Gastroesophageal sphincter (tissue), 4 donors: Measurements from ENCODE around the gene RCSD1. TPM values are rescaled to one million over a fixed set of nuclear protein-coding genes. Genes with fewer than 3 reads are reported as not detected.
A peak's percentile ranks its signal among the peaks of the same experiment; 100 is the strongest.

ENCODE experiments used
- ATAC-seq: fragments of 150-250 bp; one replicate; pipeline ENCODE4 v1.9.1; 2016; ENCODE audit warnings: mild to moderate bottlenecking, moderate library complexity
- H3K27ac ChIP-seq, 4 donors: fragments of 200-600 bp; sonication (generic) in 3 of 4; 1 replicate in 3 of 4; 2 replicates in 1 of 4; pipeline ENCODE4 v1.5.1; 2016 to 2019
- H3K27me3 ChIP-seq: fragments of 200-600 bp; sonication (generic); one replicate; pipeline ENCODE4 v1.5.1; 2019
- H3K36me3 ChIP-seq, 2 donors: fragments of 200-600 bp; sonication (generic); one replicate each; pipeline ENCODE4 v1.5.1; 2019; ENCODE audit warnings: control low read depth in 1 of 2
- H3K4me1 ChIP-seq, 3 donors: fragments of 200-600 bp; sonication (generic); 1 replicate in 2 of 3; 2 replicates in 1 of 3; pipeline ENCODE4 v1.5.1; 2016 to 2019; ENCODE audit warnings: control low read depth in 2 of 3
- H3K4me3 ChIP-seq, 2 donors: fragments of 200-600 bp; sonication (generic); one replicate each; pipeline ENCODE4 v1.5.1; 2019; ENCODE audit warnings: mild to moderate bottlenecking in 1 of 2, moderate library complexity in 1 of 2
- H3K9me3 ChIP-seq, 3 donors: fragments of 200-600 bp; sonication (generic); one replicate each; pipeline ENCODE4 v1.5.1; 2017 to 2019; ENCODE audit warnings: control low read depth in 2 of 3
- EP300 ChIP-seq: sonication (generic); formaldehyde crosslinking; IDR thresholded peaks from one replicate; pipeline ENCODE4 v1.6.1; 2017; ENCODE audit warnings: antibody characterized with exemption, mild to moderate bottlenecking
- POLR2A ChIP-seq, 2 donors: fragments of 450-650 bp; IDR thresholded peaks; one replicate each; pipeline ENCODE4 v1.6.1; 2017; ENCODE audit warnings: antibody characterized with exemption in 2 of 2, mild to moderate bottlenecking in 2 of 2, moderate library complexity in 1 of 2
- POLR2AphosphoS5 ChIP-seq: sonication (generic); formaldehyde crosslinking; IDR thresholded peaks from one replicate; pipeline ENCODE4 v1.6.1; 2017; ENCODE audit warnings: antibody characterized with exemption
- WGBS, 2 donors: methylation state at CpG; one replicate each; pipeline ENCODE4 v1.1.5; 2018; ENCODE audit warnings: low coverage in 1 of 2; 5-methylcytosine and 5-hydroxymethylcytosine counted together
- total RNA-seq, 4 donors: library from RNA; depleted of rRNA; stranded (reverse); fragments of >200 nt; gene quantifications; one replicate each; pipeline ENCODE4 v1.1.0, GENCODE V29; 2016
- TF ChIP-seq, protein P1 (sequence below), 4 experiments: fragments of 200-600 bp in 2 of 4; fragments of 450-650 bp in 2 of 4; sonication (generic) in 1 of 4; IDR thresholded peaks; one replicate each; pipeline ENCODE4 v1.5.1; 2017 to 2019; ENCODE audit warnings: antibody characterized with exemption in 4 of 4, mild to moderate bottlenecking in 2 of 4, moderate library complexity in 2 of 4

The RCSD1 gene
- total RNA-seq, 4 donors from 2014 or later = 14.5 to 20.6 (median 17.3) TPM

DNA sequence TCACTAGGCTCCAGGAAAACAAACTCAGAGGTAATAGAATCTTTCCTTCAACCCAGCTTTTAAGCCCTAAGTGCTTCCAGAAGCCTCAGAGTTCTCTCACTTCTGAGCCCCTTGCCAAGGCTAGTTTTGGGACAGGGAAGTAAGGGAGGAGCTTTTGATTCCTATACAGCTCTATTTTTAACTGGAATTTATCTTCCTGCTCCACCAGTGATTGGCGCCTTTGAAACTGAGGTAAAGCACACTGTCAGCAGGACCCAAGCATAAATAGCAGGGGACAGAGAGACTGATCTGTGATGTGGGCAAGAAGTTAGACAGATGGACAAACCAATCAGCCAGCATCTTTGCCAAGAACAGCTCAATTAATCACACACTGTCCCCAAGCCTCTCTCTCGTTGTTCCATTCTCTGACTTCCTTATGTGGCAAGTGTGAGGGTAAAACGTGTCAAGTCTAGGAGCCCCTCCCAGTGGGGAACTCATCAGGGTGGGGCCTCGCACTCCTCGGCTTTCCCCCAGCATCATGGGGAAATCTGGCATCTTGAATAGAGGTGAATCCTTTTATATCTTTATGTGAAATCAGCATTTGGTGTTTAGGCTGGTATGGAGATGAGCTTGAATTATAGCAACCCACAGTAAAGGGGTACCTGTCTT, 51.5 kb downstream of the RCSD1 start:
- Histone ChIP-seq H3K27me3 (no peaks in the 10 kb centered on the region), H3K36me3 (no peaks in the 10 kb centered on the region), H3K4me3 (no peak overlapping the region), H3K27ac (peak overlapping the region; percentile 58 to 77 (median 72)), H3K9me3 (no peaks in the 10 kb centered on the region), H3K4me1 (peaks cover 2 to 77% (median 23%) of the 10 kb centered on the region in 3 donors)
- ATAC-seq = no peak
- WGBS, 2 donors = 10 to 14% methylated on average over 1 to 5 of the region's 5 CpGs
- TF ChIP-seq POLR2AphosphoS5 (no peak), EP300 (no peak), POLR2A (IDR thresholded peaks at IDR 0.05) (no peak)
- TF ChIP-seq, protein P1, sequence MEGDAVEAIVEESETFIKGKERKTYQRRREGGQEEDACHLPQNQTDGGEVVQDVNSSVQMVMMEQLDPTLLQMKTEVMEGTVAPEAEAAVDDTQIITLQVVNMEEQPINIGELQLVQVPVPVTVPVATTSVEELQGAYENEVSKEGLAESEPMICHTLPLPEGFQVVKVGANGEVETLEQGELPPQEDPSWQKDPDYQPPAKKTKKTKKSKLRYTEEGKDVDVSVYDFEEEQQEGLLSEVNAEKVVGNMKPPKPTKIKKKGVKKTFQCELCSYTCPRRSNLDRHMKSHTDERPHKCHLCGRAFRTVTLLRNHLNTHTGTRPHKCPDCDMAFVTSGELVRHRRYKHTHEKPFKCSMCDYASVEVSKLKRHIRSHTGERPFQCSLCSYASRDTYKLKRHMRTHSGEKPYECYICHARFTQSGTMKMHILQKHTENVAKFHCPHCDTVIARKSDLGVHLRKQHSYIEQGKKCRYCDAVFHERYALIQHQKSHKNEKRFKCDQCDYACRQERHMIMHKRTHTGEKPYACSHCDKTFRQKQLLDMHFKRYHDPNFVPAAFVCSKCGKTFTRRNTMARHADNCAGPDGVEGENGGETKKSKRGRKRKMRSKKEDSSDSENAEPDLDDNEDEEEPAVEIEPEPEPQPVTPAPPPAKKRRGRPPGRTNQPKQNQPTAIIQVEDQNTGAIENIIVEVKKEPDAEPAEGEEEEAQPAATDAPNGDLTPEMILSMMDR (IDR thresholded peaks at IDR 0.05) = no peak

DNA sequence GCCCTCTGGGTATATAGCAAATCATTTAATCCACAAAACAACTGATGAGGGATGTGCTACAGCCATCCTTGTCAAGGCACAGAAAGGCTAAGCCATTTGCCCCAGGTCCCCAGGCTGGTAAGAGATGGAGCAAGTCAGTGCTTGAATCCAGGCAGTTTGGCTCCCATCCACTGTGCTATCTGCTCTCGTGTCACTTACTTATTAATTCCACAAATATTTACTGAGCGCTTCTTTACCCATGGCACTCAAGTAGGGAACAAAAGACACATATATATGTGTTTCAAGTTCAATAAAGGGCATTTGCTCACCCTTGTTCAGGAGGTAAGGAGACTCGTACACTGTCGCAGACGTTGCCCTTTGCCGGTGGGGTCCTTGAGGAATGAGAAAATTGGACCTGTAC, 53.2 kb downstream of the RCSD1 start:
- 69 to 80% methylated on average over 3 to 6 of the region's 6 CpGs for WGBS, 2 donors
- TF ChIP-seq POLR2A (IDR thresholded peaks at IDR 0.05) (no peak), POLR2AphosphoS5 (no peak), EP300 (no peak)
- TF ChIP-seq, protein P1 (IDR thresholded peaks at IDR 0.05) = no peak
- no peaks in the 10 kb centered on the region for H3K36me3 ChIP-seq
- no peak for ATAC-seq
- H3K27ac ChIP-seq = peak overlapping the region; percentile 13 to 83 (median 76)
- no peaks in the 10 kb centered on the region for H3K27me3 ChIP-seq
- peaks cover 2 to 91% (median 23%) of the 10 kb centered on the region in 3 donors for H3K4me1 ChIP-seq
- no peaks in the 10 kb centered on the region for H3K9me3 ChIP-seq
- no peak overlapping the region for H3K4me3 ChIP-seq

DNA sequence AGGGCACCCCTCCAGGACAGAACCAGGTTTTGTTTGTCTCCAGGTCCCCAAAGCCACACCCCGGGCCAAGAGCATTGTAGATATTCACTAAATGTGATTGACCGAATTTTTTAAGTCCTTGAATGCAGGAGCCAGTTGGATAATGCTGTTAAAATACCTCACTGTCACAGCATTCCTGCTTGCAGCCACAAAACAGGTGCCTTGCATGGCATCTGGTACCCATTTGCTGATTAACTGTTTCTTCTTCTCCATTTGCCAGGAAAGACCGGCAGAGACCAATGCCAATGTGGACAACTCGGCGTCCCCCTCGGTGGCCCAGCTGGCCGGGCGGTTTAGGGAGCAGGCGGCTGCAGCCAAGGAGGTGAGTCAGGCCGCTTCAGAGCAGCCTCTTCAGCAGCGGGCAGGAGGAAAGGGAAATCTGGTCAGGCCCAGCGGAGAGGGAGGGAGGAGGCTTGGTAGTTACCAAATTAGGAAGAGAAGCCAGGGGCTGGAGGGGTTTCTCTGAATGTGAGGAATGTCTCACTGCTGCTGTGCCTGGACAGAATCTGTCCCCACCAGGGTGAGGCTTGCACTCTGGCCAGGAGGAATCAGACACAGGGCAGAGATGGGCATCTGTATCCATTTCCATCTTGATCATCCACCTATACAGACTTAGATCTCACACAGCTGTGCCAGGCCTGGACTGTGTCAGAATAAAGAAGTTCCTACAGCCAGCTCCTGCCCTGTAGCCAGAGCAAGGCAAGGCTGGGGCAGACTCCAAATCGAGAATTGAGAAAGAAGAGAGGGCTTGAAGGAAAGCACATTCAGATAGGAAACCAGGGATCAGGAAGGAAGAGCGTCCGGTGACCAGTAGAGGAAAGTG, 53.8 kb downstream of the RCSD1 start:
- H3K9me3 ChIP-seq = no peaks in the 10 kb centered on the region
- H3K4me1 ChIP-seq = peaks cover 2 to 92% (median 23%) of the 10 kb centered on the region in 3 donors
- ATAC-seq = peak; percentile 71
- TF ChIP-seq POLR2AphosphoS5 = peak; percentile 3
- no peak for TF ChIP-seq EP300
- H3K4me3 ChIP-seq = no peak overlapping the region
- H3K27ac ChIP-seq = peak overlapping the region; percentile 21 to 83 (median 76)
- no peaks in the 10 kb centered on the region for H3K36me3 ChIP-seq
- 37% methylated on average over 7 of the region's 15 CpGs; no CpG with 5 or more reads in 1 of the 2 donors for WGBS, 2 donors
- no peaks in the 10 kb centered on the region for H3K27me3 ChIP-seq

DNA sequence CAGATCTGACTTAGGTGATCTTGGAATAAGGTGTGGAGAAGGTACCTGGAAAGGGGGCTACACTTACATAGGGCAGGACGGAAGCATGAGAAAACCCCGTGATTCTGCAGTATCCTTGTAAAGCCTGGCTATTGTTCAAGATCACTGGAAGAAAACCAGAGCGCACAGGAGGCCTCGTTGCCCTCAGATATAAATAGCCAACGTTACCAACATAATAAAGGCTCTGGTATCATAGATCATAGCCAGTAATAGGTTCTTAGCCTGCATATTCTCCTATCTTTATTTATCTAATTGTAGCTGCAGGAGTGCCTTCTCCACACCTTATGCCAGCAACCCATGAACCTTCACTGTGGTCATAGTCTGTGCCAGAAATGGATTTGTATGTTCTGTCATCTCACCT, 55.8 kb downstream of the RCSD1 start:
- Histone ChIP-seq H3K27me3 (no peaks in the 10 kb centered on the region), H3K9me3 (no peaks in the 10 kb centered on the region), H3K36me3 (peaks cover 0 to 13% of the 10 kb centered on the region in 2 donors), H3K27ac (peak overlapping the region; percentile 60 to 83 (median 76)), H3K4me3 (no peak overlapping the region), H3K4me1 (peaks cover 2 to 73% (median 19%) of the 10 kb centered on the region in 3 donors)
- ATAC-seq = no peak
- TF ChIP-seq, protein P1 (IDR thresholded peaks at IDR 0.05) = no peak
- TF ChIP-seq POLR2A (IDR thresholded peaks at IDR 0.05) (no peak), POLR2AphosphoS5 (no peak), EP300 (no peak)
- 3 to 49% methylated on average over 3 to 5 of the region's 5 CpGs for WGBS, 2 donors

DNA sequence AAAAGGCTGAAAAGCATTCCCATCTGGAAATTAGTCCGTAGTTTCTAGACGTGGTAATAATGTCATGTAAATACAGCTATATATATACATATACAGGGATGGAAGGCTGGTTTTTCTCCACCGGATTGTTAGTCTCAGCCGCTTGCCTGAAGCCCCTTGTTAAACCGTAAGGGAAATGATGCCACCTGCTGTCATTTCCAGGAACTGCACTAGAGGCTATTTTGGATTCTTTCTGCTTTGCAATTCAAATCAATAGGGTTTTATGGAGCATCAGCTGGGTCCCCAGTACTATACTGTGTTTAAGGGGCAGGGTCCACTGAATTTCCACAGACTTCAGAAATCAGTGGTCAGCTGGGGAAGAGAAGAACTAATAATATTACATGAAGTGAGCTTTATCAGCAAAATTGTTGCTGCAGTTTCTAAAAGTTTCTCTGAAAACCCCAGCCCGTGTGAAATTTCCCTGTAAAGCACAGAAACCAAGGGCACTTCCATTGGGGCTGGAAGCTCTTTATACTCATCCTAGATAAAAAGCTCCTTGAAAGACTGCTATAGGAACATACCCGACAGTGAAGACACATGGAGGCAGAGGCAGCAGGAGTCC, 58.0 kb downstream of the RCSD1 start:
- 22 to 26% methylated on average over 6 to 7 of the region's 7 CpGs for WGBS, 2 donors
- Histone ChIP-seq H3K9me3 (no peaks in the 10 kb centered on the region), H3K36me3 (peaks cover 0 to 30% of the 10 kb centered on the region in 2 donors), H3K4me3 (no peak overlapping the region), H3K27me3 (no peaks in the 10 kb centered on the region), H3K4me1 (peaks cover 0 to 51% (median 12%) of the 10 kb centered on the region in 3 donors), H3K27ac (peak overlapping the region in 2 of 4 donors; percentile 4 to 17)
- ATAC-seq = peak; percentile 52
- no peak for TF ChIP-seq EP300
- TF ChIP-seq, protein P1 (IDR thresholded peaks at IDR 0.05) = peak; percentile 90 to 97 (median 93)
